ENCODE results near the gene GTSE1. TPM values are rescaled to one million over a fixed set of nuclear protein-coding genes. Genes with fewer than 3 reads are reported as not detected.

GTSE1 gene
- polyA plus RNA-seq, 3 donors = 0.04 TPM; not detected in 2

GRCh38 chr22:46371623-46372226, 75.1 kb downstream of the GTSE1 start:
- no peak overlapping the region for H3K9ac ChIP-seq (ENCODE audit: insufficient read depth, low read length, poor library complexity, severe bottlenecking)
- no peak overlapping the region for H2AFZ ChIP-seq (ENCODE audit: insufficient read depth, low read depth, low read length, poor library complexity, severe bottlenecking)
- no peak overlapping the region for H3K4me3 Mint-ChIP-seq
- peaks cover 0 to 4% of the 10 kb centered on the region in 2 donors for H3K36me3 Mint-ChIP-seq
- no peak for DNase-seq
- intact Hi-C loops (cut with micrococcal nuclease) = no loop called here
- peaks cover 14 to 33% (median 27%) of the 10 kb centered on the region in 3 donors for H3K27me3 Mint-ChIP-seq (ENCODE audit: low read depth in 3 of 3)
- H3K27ac ChIP-seq (ENCODE audit: low read depth in 1 of 2, low read length in 2 of 2) = no peak overlapping the region
- no peak overlapping the region for H3K4me3 ChIP-seq (replicated peaks in 1 of 3; ENCODE audit: low read depth in 2 of 3, low read length in 3 of 3)
- H3K27ac Mint-ChIP-seq = no peak overlapping the region
- no peak overlapping the region for H3K4me2 ChIP-seq (replicated peaks; ENCODE audit: extremely low read depth, low read length, poor library complexity, severe bottlenecking)
- H4K20me1 ChIP-seq (ENCODE audit: insufficient read depth, low read length) = no peaks in the 10 kb centered on the region
- H3K9me3 ChIP-seq (replicated peaks in 1 of 2; ENCODE audit: control insufficient read depth in 1 of 2, insufficient read depth in 1 of 2, low read length in 2 of 2) = peaks cover 0 to 13% of the 10 kb centered on the region in 2 donors
- TF ChIP-seq CTCF (IDR thresholded peaks at IDR 0.05) = no peak
- H3K79me2 ChIP-seq (ENCODE audit: insufficient read depth, low read length) = no peaks in the 10 kb centered on the region
- 98% methylated on average over 2 of the region's 2 CpGs for WGBS (ENCODE audit: insufficient coverage)
- no peaks in the 10 kb centered on the region for H3K36me3 ChIP-seq (replicated peaks in 1 of 2; ENCODE audit: control insufficient read depth in 1 of 2, insufficient read depth in 2 of 2, low read length in 2 of 2)
- peaks cover 0 to 17% of the 10 kb centered on the region in 2 donors for H3K27me3 ChIP-seq (ENCODE audit: control insufficient read depth in 2 of 2, insufficient read depth in 2 of 2, low read length in 2 of 2)
- peaks cover 9 to 23% (median 17%) of the 10 kb centered on the region in 7 donors for H3K9me3 Mint-ChIP-seq
- no peaks in the 10 kb centered on the region for H3K4me1 ChIP-seq (ENCODE audit: control insufficient read depth in 1 of 2, insufficient read depth in 2 of 2, low read length in 2 of 2)
- peaks cover 14% of the 10 kb centered on the region for H3K4me1 Mint-ChIP-seq

- H3K4me3 ChIP-seq (replicated peaks in 1 of 3; ENCODE audit: low read depth in 2 of 3, low read length in 3 of 3) = no peak overlapping the region
- 97% methylated on average over 16 of the region's 18 CpGs for whole genome bisulfite sequencing (ENCODE audit: insufficient coverage)
- Mint-ChIP-seq H3K4me3 (no peak overlapping the region), H3K4me1 (peaks cover 14% of the 10 kb centered on the region), H3K27me3 (ENCODE audit: low read depth in 3 of 3) (peaks cover 14 to 35% (median 27%) of the 10 kb centered on the region in 3 donors), H3K36me3 (peaks cover 0 to 4% of the 10 kb centered on the region in 2 donors), H3K27ac (no peak overlapping the region), H3K9me3 (peaks cover 9 to 25% (median 21%) of the 10 kb centered on the region in 7 donors)
- no peaks in the 10 kb centered on the region for H3K79me2 ChIP-seq (ENCODE audit: insufficient read depth, low read length)
- H3K27ac ChIP-seq (ENCODE audit: low read depth in 1 of 2, low read length in 2 of 2) = no peak overlapping the region
- no peaks in the 10 kb centered on the region for H4K20me1 ChIP-seq (ENCODE audit: insufficient read depth, low read length)
- no peak overlapping the region for H3K9ac ChIP-seq (ENCODE audit: insufficient read depth, low read length, poor library complexity, severe bottlenecking)
- H3K4me2 ChIP-seq (replicated peaks; ENCODE audit: extremely low read depth, low read length, poor library complexity, severe bottlenecking) = no peak overlapping the region
- no peak for TF ChIP-seq CTCF (IDR thresholded peaks at IDR 0.05)
- no peaks in the 10 kb centered on the region for H3K4me1 ChIP-seq (ENCODE audit: control insufficient read depth in 1 of 2, insufficient read depth in 2 of 2, low read length in 2 of 2)
- intact Hi-C loops (cut with micrococcal nuclease) = no loop called here
- no peak overlapping the region for H2AFZ ChIP-seq (ENCODE audit: insufficient read depth, low read depth, low read length, poor library complexity, severe bottlenecking)
- DNase-seq = no peak
- H3K9me3 ChIP-seq (replicated peaks in 1 of 2; ENCODE audit: control insufficient read depth in 1 of 2, insufficient read depth in 1 of 2, low read length in 2 of 2) = peaks cover 0 to 18% of the 10 kb centered on the region in 2 donors
- no peaks in the 10 kb centered on the region for H3K36me3 ChIP-seq (replicated peaks in 1 of 2; ENCODE audit: control insufficient read depth in 1 of 2, insufficient read depth in 2 of 2, low read length in 2 of 2)
- H3K27me3 ChIP-seq (ENCODE audit: control insufficient read depth in 2 of 2, insufficient read depth in 2 of 2, low read length in 2 of 2) = peaks cover 0 to 13% of the 10 kb centered on the region in 2 donors
Measured at GRCh38 chr22:46372686-46373085, 76.0 kb downstream of the GTSE1 start.
